IgD-negative memory B cell (primary cell): Measurements from ENCODE around the gene DYNLL2. TPM values are rescaled to one million over a fixed set of nuclear protein-coding genes. Genes with fewer than 3 reads are reported as not detected.
A peak's percentile ranks its signal among the peaks of the same experiment; 100 is the strongest.
"Not testable (repeated sequence)": the region's sequence is repeated elsewhere in the genome, so short reads cannot be mapped to it uniquely, and the experiment has no call there.

ENCODE experiments used
- H3K27ac Mint-ChIP-seq, 3 donors: one replicate each; pipeline ENCODE4 v1.8.0; 2020 to 2022; ENCODE audit warnings: mild to moderate bottlenecking in 3 of 3, mixed read lengths in 3 of 3, moderate library complexity in 1 of 3
- H3K27me3 Mint-ChIP-seq: one replicate; pipeline ENCODE4 v1.8.0; 2021; ENCODE audit warnings: mixed read lengths
- H3K36me3 Mint-ChIP-seq: one replicate; pipeline ENCODE4 v1.8.0; 2020; ENCODE audit warnings: mild to moderate bottlenecking, mixed read lengths
- H3K4me1 Mint-ChIP-seq, 3 donors: one replicate each; pipeline ENCODE4 v1.8.0; 2020 to 2022; ENCODE audit warnings: mixed read lengths in 3 of 3, mild to moderate bottlenecking in 1 of 3
- H3K4me3 Mint-ChIP-seq, 4 donors: one replicate each; pipeline ENCODE4 v1.8.0; 2020 to 2022; ENCODE audit warnings: mild to moderate bottlenecking in 4 of 4, mixed read lengths in 4 of 4, moderate library complexity in 3 of 4
- H3K9me3 Mint-ChIP-seq, 3 donors: one replicate each; pipeline ENCODE4 v1.8.0; 2020 to 2021; ENCODE audit warnings: mixed read lengths in 3 of 3, mild to moderate bottlenecking in 1 of 3
- polyA plus RNA-seq: library from polyadenylated mRNA; unstranded; fragments of 300-500 nt; fragmentation: Illumina TruSeq; gene quantifications from one replicate; pipeline ENCODE4 v1.2.3, GENCODE V29; 2021

The DYNLL2 gene
- polyA plus RNA-seq, 1 donor from 2014 or later = 0.55 TPM

GRCh38 chr17:58054641-58055040, 28.6 kb upstream of the DYNLL2 start:
- no peak overlapping the region for H3K27ac Mint-ChIP-seq
- no peaks in the 10 kb centered on the region for H3K4me1 Mint-ChIP-seq
- no peaks in the 10 kb centered on the region for H3K36me3 Mint-ChIP-seq
- H3K9me3 Mint-ChIP-seq = peaks cover 0 to 2% (median 0%) of the 10 kb centered on the region in 3 donors
- no peak overlapping the region for H3K4me3 Mint-ChIP-seq
- H3K27me3 Mint-ChIP-seq = peaks cover 3% of the 10 kb centered on the region

GRCh38 chr17:58056476-58056875, 26.7 kb upstream of the DYNLL2 start:
- Mint-ChIP-seq H3K4me1 (no peaks in the 10 kb centered on the region), H3K4me3 (no peak overlapping the region), H3K27me3 (peaks cover 2% of the 10 kb centered on the region), H3K9me3 (peaks cover 0 to 1% (median 0%) of the 10 kb centered on the region in 3 donors), H3K36me3 (no peaks in the 10 kb centered on the region), H3K27ac (no peak overlapping the region)

GRCh38 chr17:58059141-58059540, 24.1 kb upstream of the DYNLL2 start:
- no peak overlapping the region for H3K27ac Mint-ChIP-seq

GRCh38 chr17:58060596-58061191, 22.5 kb upstream of the DYNLL2 start:
- Mint-ChIP-seq H3K9me3 (no peaks in the 10 kb centered on the region), H3K36me3 (no peaks in the 10 kb centered on the region), H3K4me3 (no peak overlapping the region), H3K4me1 (no peaks in the 10 kb centered on the region), H3K27ac (no peak overlapping the region), H3K27me3 (peaks cover 3% of the 10 kb centered on the region)

More at GRCh38 chr17:58059141-58059540, 24.1 kb upstream of the DYNLL2 start:
- no peaks in the 10 kb centered on the region for H3K36me3 Mint-ChIP-seq
- H3K4me1 Mint-ChIP-seq = no peaks in the 10 kb centered on the region
- no peak overlapping the region for H3K4me3 Mint-ChIP-seq
- H3K9me3 Mint-ChIP-seq = no peaks in the 10 kb centered on the region
- H3K27me3 Mint-ChIP-seq = peaks cover 3% of the 10 kb centered on the region

- peaks cover 3% of the 10 kb centered on the region for H3K27me3 Mint-ChIP-seq
Observed at GRCh38 chr17:58061672-58062071, 21.5 kb upstream of the DYNLL2 start.

GRCh38 chr17:58065238-58065637, 18.0 kb upstream of the DYNLL2 start:
- no peaks in the 10 kb centered on the region for H3K4me1 Mint-ChIP-seq
- no peaks in the 10 kb centered on the region for H3K36me3 Mint-ChIP-seq
- H3K4me3 Mint-ChIP-seq = no peak overlapping the region
- H3K27ac Mint-ChIP-seq = no peak overlapping the region
- peaks cover 5% of the 10 kb centered on the region for H3K27me3 Mint-ChIP-seq
- no peaks in the 10 kb centered on the region for H3K9me3 Mint-ChIP-seq

More at GRCh38 chr17:58061672-58062071, 21.5 kb upstream of the DYNLL2 start:
- Mint-ChIP-seq H3K9me3 (no peaks in the 10 kb centered on the region), H3K4me1 (no peaks in the 10 kb centered on the region), H3K27ac (peak overlapping the region in 2 of 3 donors; percentile 26 to 60), H3K36me3 (no peaks in the 10 kb centered on the region), H3K4me3 (no peak overlapping the region)

- Mint-ChIP-seq H3K27me3 (peaks cover 11% of the 10 kb centered on the region), H3K4me1 (no peaks in the 10 kb centered on the region), H3K9me3 (no peaks in the 10 kb centered on the region), H3K4me3 (no peak overlapping the region), H3K36me3 (no peaks in the 10 kb centered on the region), H3K27ac (no peak overlapping the region)
Observed at GRCh38 chr17:58066401-58066800, 16.8 kb upstream of the DYNLL2 start.

GRCh38 chr17:58072862-58073261, 10.4 kb upstream of the DYNLL2 start:
- no peaks in the 10 kb centered on the region for H3K36me3 Mint-ChIP-seq
- H3K4me1 Mint-ChIP-seq = no peaks in the 10 kb centered on the region
- no peaks in the 10 kb centered on the region for H3K9me3 Mint-ChIP-seq
- H3K27me3 Mint-ChIP-seq = peaks cover 18% of the 10 kb centered on the region
- no peak overlapping the region for H3K27ac Mint-ChIP-seq
- no peak overlapping the region for H3K4me3 Mint-ChIP-seq

GRCh38 chr17:58073266-58073665, 10.0 kb upstream of the DYNLL2 start:
- not testable (repeated sequence) for H3K4me3 Mint-ChIP-seq

GRCh38 chr17:58074406-58074805, 8.8 kb upstream of the DYNLL2 start:
- H3K27me3 Mint-ChIP-seq = peaks cover 16% of the 10 kb centered on the region
- H3K9me3 Mint-ChIP-seq, H3K27ac Mint-ChIP-seq, H3K4me3 Mint-ChIP-seq, H3K4me1 Mint-ChIP-seq, H3K36me3 Mint-ChIP-seq: not testable (repeated sequence)

More at GRCh38 chr17:58073266-58073665, 10.0 kb upstream of the DYNLL2 start:
- H3K27me3 Mint-ChIP-seq = peaks cover 18% of the 10 kb centered on the region
- H3K27ac Mint-ChIP-seq, H3K36me3 Mint-ChIP-seq, H3K4me1 Mint-ChIP-seq, H3K9me3 Mint-ChIP-seq: not testable (repeated sequence)

GRCh38 chr17:58079300-58080033, 3.8 kb upstream of the DYNLL2 start:
- Mint-ChIP-seq H3K9me3 (no peaks in the 10 kb centered on the region), H3K4me1 (peaks cover 0 to 1% (median 0%) of the 10 kb centered on the region in 3 donors), H3K27ac (peak overlapping the region in 1 of 3 donors; percentile 65), H3K4me3 (peak overlapping the region in 1 of 4 donors; percentile 36), H3K27me3 (peaks cover 10% of the 10 kb centered on the region), H3K36me3 (no peaks in the 10 kb centered on the region)

GRCh38 chr17:58081646-58082340, 1.4 kb upstream of the DYNLL2 start:
- Mint-ChIP-seq H3K27ac (peak overlapping the region in 2 of 3 donors; percentile 3 to 66), H3K36me3 (no peaks in the 10 kb centered on the region), H3K27me3 (peaks cover 3% of the 10 kb centered on the region), H3K4me1 (peaks cover 12 to 18% (median 18%) of the 10 kb centered on the region in 3 donors), H3K4me3 (peak overlapping the region in 1 of 4 donors; percentile 77), H3K9me3 (no peaks in the 10 kb centered on the region)

GRCh38 chr17:58082341-58082869, 814 bp upstream of the DYNLL2 start:
- H3K4me1 Mint-ChIP-seq = peaks cover 12 to 24% (median 18%) of the 10 kb centered on the region in 3 donors
- no peaks in the 10 kb centered on the region for H3K36me3 Mint-ChIP-seq
- H3K9me3 Mint-ChIP-seq = no peaks in the 10 kb centered on the region
- H3K27me3 Mint-ChIP-seq = peaks cover 2% of the 10 kb centered on the region
- H3K4me3 Mint-ChIP-seq = peak overlapping the region in 2 of 4 donors; percentile 12 to 77
- peak overlapping the region in 2 of 3 donors; percentile 3 to 66 for H3K27ac Mint-ChIP-seq

GRCh38 chr17:58083491-58084316, 485 bp downstream of the DYNLL2 start:
- peaks cover 3% of the 10 kb centered on the region for H3K36me3 Mint-ChIP-seq
- H3K27me3 Mint-ChIP-seq = peaks cover 2% of the 10 kb centered on the region
- H3K9me3 Mint-ChIP-seq = no peaks in the 10 kb centered on the region
- peaks cover 17 to 32% (median 18%) of the 10 kb centered on the region in 3 donors for H3K4me1 Mint-ChIP-seq
- H3K4me3 Mint-ChIP-seq = peak overlapping the region; percentile 85 to 98 (median 94)
- peak overlapping the region in 2 of 3 donors; percentile 59 to 97 for H3K27ac Mint-ChIP-seq
